Colonic mucosa (tissue), 4 donors: ENCODE data around the gene FAM234B. TPM values are rescaled to one million over a fixed set of nuclear protein-coding genes. Genes with fewer than 3 reads are reported as not detected.

Experiments used
- DNase-seq: peaks from one replicate; pipeline ENCODE4 v3.0.0-alpha.2; 2020
- H3K27ac ChIP-seq: fragments of 200-600 bp; one replicate; pipeline ENCODE4 v1.8.0; 2021
- H3K27me3 ChIP-seq: fragments of 200-600 bp; one replicate; pipeline ENCODE4 v1.8.0; 2021
- H3K36me3 ChIP-seq: fragments of 200-600 bp; one replicate; pipeline ENCODE4 v1.8.0; 2021
- H3K4me1 ChIP-seq: fragments of 200-600 bp; one replicate; pipeline ENCODE4 v1.8.0; 2021; ENCODE audit warnings: mild to moderate bottlenecking
- H3K4me3 ChIP-seq: fragments of 200-600 bp; one replicate; pipeline ENCODE4 v1.8.0; 2021
- H3K9ac ChIP-seq, 2 donors: one replicate each; pipeline ENCODE4 v1.7.0; 2013; ENCODE audit warnings: control low read depth in 2 of 2, low read depth in 2 of 2, low read length in 2 of 2
- H3K9me3 ChIP-seq: fragments of 200-600 bp; one replicate; pipeline ENCODE4 v1.8.0; 2021
- intact Hi-C: fragments of 100-400 bp; cut with DNase I; formaldehyde crosslinking; loops from one replicate; pipeline ENCODE4 v1.14.1; 2022
- total RNA-seq, 2 donors: library from RNA; stranded (reverse); fragmentation: NEBNext Ultra II Directional in 1 of 2; extraction: Animal tissue kit (Norgen Biotek cat#: 25700) in 1 of 2; gene quantifications; one replicate each; pipeline ENCODE4 v1.2.1, GENCODE V29; 2021
- TF ChIP-seq, protein P1 (sequence below): fragments of 200-600 bp; IDR thresholded peaks from one replicate; pipeline ENCODE4 v1.8.0; 2022; ENCODE audit warnings: antibody characterized with exemption, mild to moderate bottlenecking
- donor health status: healthy.
- donor health status: DM: no; HTN: no; CAD: no.
- donor health status: DM: no; HTN: no; CAD: no.

Gene FAM234B
- total RNA-seq, 2 donors from 2014 or later: 1.5 to 2.0 TPM

DNA sequence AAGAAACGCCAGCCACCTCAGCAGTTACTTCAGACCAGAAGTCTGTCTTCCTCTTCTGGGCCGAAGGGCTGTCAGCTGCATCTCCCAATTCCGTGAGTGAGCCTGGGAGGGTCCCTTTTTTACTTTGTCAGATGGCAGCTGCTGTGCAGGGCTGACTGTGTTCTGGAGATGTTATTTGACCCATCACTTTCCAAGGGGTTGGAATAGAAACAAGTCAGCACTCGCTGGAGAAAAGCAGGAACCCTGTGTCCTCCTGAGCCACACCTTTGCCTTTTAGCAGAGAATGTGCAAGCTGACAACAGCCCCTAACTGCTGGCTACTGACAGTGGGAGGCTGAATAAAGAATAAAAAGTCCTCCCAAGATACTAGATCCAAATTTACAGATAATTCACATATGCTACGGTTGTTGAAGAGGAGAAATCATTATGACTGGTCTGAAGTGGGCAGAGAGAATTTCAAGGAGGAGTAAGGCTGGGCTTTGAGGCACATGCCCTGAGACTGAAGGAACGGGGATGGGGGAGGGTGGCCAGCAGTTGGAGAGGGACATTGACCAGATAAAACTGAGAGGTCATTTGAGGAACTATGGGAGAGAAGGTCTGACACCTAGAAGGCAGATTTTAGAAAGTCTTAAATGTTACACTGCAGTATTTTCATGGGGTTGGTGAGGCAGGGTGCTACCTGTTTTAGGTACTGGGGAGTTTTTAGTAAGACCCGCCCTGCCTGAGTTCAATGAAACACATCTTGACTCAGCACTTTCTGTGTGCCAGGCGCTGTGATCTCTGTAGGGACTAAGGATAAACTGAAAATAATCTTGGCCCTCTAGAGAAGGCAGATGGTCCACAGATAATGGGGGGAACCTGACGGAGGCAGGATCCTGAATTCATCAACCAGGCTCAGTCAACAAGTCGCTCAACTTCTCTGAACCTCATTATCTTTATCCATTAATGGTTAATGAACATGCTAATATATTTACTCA is 27.4 kb downstream of the FAM234B start:
- DNase-seq: no peak
- H3K27me3 ChIP-seq: no peaks in the 10 kb centered on the region
- intact Hi-C loops: no loop called here
- TF ChIP-seq, protein P1, sequence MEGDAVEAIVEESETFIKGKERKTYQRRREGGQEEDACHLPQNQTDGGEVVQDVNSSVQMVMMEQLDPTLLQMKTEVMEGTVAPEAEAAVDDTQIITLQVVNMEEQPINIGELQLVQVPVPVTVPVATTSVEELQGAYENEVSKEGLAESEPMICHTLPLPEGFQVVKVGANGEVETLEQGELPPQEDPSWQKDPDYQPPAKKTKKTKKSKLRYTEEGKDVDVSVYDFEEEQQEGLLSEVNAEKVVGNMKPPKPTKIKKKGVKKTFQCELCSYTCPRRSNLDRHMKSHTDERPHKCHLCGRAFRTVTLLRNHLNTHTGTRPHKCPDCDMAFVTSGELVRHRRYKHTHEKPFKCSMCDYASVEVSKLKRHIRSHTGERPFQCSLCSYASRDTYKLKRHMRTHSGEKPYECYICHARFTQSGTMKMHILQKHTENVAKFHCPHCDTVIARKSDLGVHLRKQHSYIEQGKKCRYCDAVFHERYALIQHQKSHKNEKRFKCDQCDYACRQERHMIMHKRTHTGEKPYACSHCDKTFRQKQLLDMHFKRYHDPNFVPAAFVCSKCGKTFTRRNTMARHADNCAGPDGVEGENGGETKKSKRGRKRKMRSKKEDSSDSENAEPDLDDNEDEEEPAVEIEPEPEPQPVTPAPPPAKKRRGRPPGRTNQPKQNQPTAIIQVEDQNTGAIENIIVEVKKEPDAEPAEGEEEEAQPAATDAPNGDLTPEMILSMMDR: no peak
- H3K9me3 ChIP-seq: no peaks in the 10 kb centered on the region
- no peak overlapping the region for H3K9ac ChIP-seq
- H3K27ac ChIP-seq: no peak overlapping the region
- no peaks in the 10 kb centered on the region for H3K36me3 ChIP-seq
- H3K4me1 ChIP-seq: no peaks in the 10 kb centered on the region
- no peak overlapping the region for H3K4me3 ChIP-seq

DNA sequence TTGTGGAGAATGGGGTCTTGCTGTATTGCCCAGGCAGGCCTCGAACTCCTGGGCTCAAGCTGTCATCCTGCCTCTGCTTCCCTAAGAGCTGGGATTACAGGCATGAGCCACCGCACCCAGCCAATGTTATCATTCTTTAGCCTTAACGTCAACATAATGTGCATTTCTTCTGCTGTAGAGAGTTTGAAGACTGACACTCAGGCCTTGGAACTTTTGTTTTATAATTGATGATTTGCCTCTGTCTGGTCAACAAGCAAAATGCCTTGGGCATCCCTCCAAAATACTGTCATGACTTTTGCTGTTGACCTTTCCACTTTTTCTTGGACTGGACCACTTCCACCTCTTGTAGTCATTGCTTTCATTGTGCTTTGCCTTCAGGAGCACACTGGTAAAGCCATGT is 29.0 kb downstream of the FAM234B start:
- intact Hi-C loops: no loop called here
- no peak overlapping the region for H3K4me3 ChIP-seq
- H3K36me3 ChIP-seq: no peaks in the 10 kb centered on the region
- H3K27ac ChIP-seq: no peak overlapping the region
- H3K4me1 ChIP-seq: no peaks in the 10 kb centered on the region
- H3K9me3 ChIP-seq: no peaks in the 10 kb centered on the region
- no peak for DNase-seq
- H3K9ac ChIP-seq: no peak overlapping the region
- H3K27me3 ChIP-seq: no peaks in the 10 kb centered on the region
- TF ChIP-seq, protein P1: no peak

DNA sequence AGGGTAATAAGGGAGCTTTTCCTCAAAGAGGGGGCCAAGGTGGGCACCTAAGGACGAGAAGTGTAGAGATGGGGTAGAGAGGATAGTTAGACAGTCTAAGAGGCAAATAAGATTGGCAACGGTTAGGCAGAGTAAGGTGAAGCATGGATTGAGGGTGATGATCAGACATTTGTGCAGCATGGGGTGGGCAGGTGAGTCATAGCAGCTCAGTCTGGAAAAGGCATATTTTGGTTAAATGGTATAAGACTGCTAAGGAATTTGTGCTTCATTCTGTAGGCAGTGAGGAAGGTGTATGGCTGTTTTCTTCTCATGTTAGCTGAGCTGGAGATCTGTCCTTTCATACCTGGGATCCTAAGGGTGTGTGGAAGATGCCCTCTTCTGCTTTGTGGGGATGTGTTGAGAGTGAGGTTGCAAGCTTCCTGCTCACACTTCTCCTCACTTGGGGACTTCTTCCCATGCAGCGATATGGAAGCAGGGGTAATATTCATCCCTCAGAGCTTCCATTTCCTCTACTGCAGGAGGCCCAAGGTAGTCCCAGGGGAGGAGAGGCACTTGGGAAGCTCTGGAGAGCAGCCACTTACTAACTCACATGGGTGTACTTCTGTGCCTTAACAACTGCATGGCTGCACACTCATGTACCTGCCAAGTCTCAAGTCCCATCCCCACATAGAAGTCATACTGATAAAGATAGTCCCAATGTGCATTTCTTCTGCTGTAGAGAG is 30.4 kb downstream of the FAM234B start:
- Histone ChIP-seq H3K9me3 (no peaks in the 10 kb centered on the region), H3K9ac (no peak overlapping the region), H3K27ac (no peak overlapping the region), H3K4me1 (no peaks in the 10 kb centered on the region), H3K4me3 (no peak overlapping the region), H3K36me3 (no peaks in the 10 kb centered on the region), H3K27me3 (no peaks in the 10 kb centered on the region)
- intact Hi-C loops: no loop called here
- no peak for DNase-seq
- TF ChIP-seq, protein P1: no peak

DNA sequence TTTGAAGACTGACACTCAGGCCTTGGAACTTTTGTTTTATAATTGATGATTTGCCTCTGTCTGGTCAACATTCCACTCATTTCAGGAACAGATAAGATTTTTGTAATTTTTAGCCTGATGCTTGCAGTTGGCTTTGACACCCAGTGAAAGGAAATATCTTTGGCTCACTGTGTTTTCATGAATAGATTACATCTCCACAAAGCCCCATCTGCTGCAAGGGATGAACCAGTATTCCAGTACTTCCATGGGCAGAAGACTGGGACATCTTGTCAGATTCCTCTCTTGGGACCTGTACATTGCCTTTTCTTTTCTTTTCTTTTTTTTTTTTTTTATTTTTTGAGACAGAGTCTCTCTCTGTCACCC is 30.9 kb downstream of the FAM234B start:
- no peaks in the 10 kb centered on the region for H3K4me1 ChIP-seq
- TF ChIP-seq, protein P1: no peak
- H3K27ac ChIP-seq: no peak overlapping the region
- H3K4me3 ChIP-seq: no peak overlapping the region
- no peak for DNase-seq
- H3K27me3 ChIP-seq: no peaks in the 10 kb centered on the region
- no peaks in the 10 kb centered on the region for H3K9me3 ChIP-seq
- H3K36me3 ChIP-seq: no peaks in the 10 kb centered on the region
- H3K9ac ChIP-seq: no peak overlapping the region
- intact Hi-C loops: no loop called here

DNA sequence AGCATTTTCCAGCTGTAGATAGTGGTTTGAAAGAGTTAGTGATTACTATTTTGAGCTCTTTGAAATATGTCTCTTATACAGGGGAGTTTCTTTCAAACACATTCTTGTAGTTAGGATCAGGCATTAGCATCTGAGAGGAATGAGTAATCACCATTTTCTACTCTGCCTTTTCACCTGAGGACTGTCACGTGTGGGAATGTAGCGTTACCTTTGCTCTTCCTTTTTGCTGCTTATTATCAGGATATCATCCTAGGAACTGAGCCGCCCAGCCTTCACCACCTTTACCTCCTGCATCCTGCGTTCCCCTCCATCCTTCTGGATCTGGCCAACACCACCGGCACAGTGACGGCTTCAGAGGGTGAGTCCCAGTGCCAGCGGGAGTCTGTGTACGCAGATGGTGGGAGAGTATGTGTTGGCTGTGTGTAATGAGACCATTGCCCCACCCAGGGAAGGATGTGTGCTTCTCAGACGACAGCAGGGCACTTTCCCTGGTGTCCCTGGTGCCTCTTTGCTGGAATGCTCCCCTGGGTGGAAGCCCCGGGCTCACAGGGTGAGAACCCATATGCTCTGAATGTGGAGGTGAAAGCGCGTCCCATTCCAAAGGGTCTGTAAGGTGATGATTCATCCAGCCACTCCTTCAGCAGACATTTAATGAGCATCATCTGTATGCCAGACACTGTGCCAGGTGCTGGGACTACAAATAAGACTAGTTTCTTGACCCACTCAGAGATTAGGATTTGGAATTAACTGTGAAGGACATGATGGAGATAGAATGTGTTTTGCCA is 31.8 kb downstream of the FAM234B start:
- no peaks in the 10 kb centered on the region for H3K4me1 ChIP-seq
- H3K9ac ChIP-seq: no peak overlapping the region
- no peaks in the 10 kb centered on the region for H3K36me3 ChIP-seq
- intact Hi-C loops: no loop called here
- TF ChIP-seq, protein P1: no peak
- DNase-seq: no peak
- no peaks in the 10 kb centered on the region for H3K9me3 ChIP-seq
- no peaks in the 10 kb centered on the region for H3K27me3 ChIP-seq
- no peak overlapping the region for H3K4me3 ChIP-seq
- H3K27ac ChIP-seq: no peak overlapping the region
